HG03060 (cell line): ENCODE data around the gene KIF25.

Experiments
- ATAC-seq: cut with Tn5 transposase; IDR thresholded peaks from one replicate; pipeline ENCODE4 v1.9.1; 2021; ENCODE audit warnings: low read depth, moderate number of reproducible peaks; ENCODE audit not compliant: unreplicated experiment

KIF25 gene

GRCh38 chr6:168015482-168016175 is 18.2 kb downstream of the KIF25 start:
- no peak for ATAC-seq

GRCh38 chr6:168016176-168016620 is 18.7 kb downstream of the KIF25 start:
- ATAC-seq: no peak

- no peak for ATAC-seq
Measured at GRCh38 chr6:168016721-168017525, 19.5 kb downstream of the KIF25 start.

GRCh38 chr6:168017629-168018028 is 20.2 kb downstream of the KIF25 start:
- no peak for ATAC-seq

- ATAC-seq: no peak
Measured at GRCh38 chr6:168018664-168019063, 21.2 kb downstream of the KIF25 start.

GRCh38 chr6:168020242-168020641 is 22.8 kb downstream of the KIF25 start:
- ATAC-seq: no peak

GRCh38 chr6:168021581-168021980 is 24.1 kb downstream of the KIF25 start:
- no peak for ATAC-seq

GRCh38 chr6:168022488-168023321 is 25.2 kb downstream of the KIF25 start:
- no peak for ATAC-seq

GRCh38 chr6:168024951-168025510 is 27.6 kb downstream of the KIF25 start:
- no peak for ATAC-seq

GRCh38 chr6:168025831-168026710 is 28.6 kb downstream of the KIF25 start:
- ATAC-seq: no peak

- no peak for ATAC-seq
Measured at GRCh38 chr6:168026925-168027324, 29.5 kb downstream of the KIF25 start.

GRCh38 chr6:168027521-168027920 is 30.1 kb downstream of the KIF25 start:
- no peak for ATAC-seq

- no peak for ATAC-seq
Measured at GRCh38 chr6:168028181-168028580, 30.7 kb downstream of the KIF25 start.

GRCh38 chr6:168029459-168030217 is 32.2 kb downstream of the KIF25 start:
- no peak for ATAC-seq

GRCh38 chr6:168030218-168030746 is 32.8 kb downstream of the KIF25 start:
- ATAC-seq: no peak

GRCh38 chr6:168030908-168031307 is 33.4 kb downstream of the KIF25 start:
- no peak for ATAC-seq

GRCh38 chr6:168031411-168031971 is 34.0 kb downstream of the KIF25 start:
- ATAC-seq: no peak

GRCh38 chr6:168032005-168032760 is 34.7 kb downstream of the KIF25 start:
- ATAC-seq: no peak
